SU-DHL-6 (cell line): ENCODE results near the gene IER3.

ENCODE experiments used
- CTCF ChIP-seq: fragments of 200-600 bp; sonication (generic); IDR thresholded peaks from one replicate; pipeline ENCODE4 v1.5.1; 2017; ENCODE audit warnings: antibody characterized with exemption, mild to moderate bottlenecking, low read length, moderate library complexity; ENCODE audit not compliant: insufficient read depth, poor library complexity, severe bottlenecking
- EZH2phosphoT487 ChIP-seq: fragments of 200-600 bp; sonication (generic), shearing (Covaris generic); conservative IDR thresholded peaks from 2 replicates; pipeline ENCODE4 v1.6.1; 2018; ENCODE audit warnings: mild to moderate bottlenecking, antibody characterized with exemption, low read length, moderate library complexity, mixed read lengths

DNA sequence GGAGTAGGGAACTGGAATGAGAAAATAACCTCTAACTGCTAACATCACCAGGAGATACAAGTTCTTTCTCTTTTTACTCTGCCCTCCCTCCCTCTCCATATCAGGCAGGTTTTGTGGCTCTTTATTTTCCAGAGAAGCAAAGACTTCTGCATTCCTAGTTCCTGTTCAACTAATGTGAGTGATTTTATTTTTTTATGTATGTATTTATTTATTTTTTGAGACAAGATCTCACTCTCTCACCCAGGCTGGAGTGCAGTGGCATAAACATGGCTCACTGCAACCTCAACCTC, 6.0 kb upstream of the IER3 start:
- TF ChIP-seq CTCF: no peak
- no peak for TF ChIP-seq EZH2phosphoT487
